OCI-LY7 (cell line): ENCODE data around the gene CYP11A1. TPM values are rescaled to one million over a fixed set of nuclear protein-coding genes. Genes with fewer than 3 reads are reported as not detected.

Experiments
- BruUV-seq: library from RNA; stranded (reverse); fragments of 400-500 nt; replicated peaks from 2 replicates; lab custom pipeline; 2021; lab: Mats Ljungman, UMichigan
- CTCF ChIA-PET: fragments of 300-600 bp; sonication (Branson Sonifier 250); formaldehyde crosslinking; loops from one replicate; lab custom pipeline; 2022; ENCODE audit warnings: antibody characterized with exemption; ENCODE audit not compliant: unreplicated experiment; lab: Charles Lee
- POLR2A ChIA-PET: fragments of 300-600 bp; sonication (Branson Sonifier 250); formaldehyde crosslinking; loops from one replicate; lab custom pipeline; 2022; ENCODE audit warnings: antibody characterized with exemption; lab: Charles Lee
- DNase-seq: peaks from one replicate; pipeline ENCODE4 v3.0.0-alpha.2; 2015; ENCODE audit warnings: low spot score
- H2AFZ ChIP-seq: fragments of 200-600 bp; sonication (generic), shearing (Covaris generic); 2 replicates; pipeline ENCODE4 v1.6.1; 2014; ENCODE audit warnings: mild to moderate bottlenecking, antibody characterized with exemption, low read length, moderate library complexity
- H3K27ac ChIP-seq: fragments of 200-600 bp; sonication (generic); 2 replicates; pipeline ENCODE4 v1.5.1; 2014; ENCODE audit warnings: mixed run types, low read depth, mild to moderate bottlenecking, moderate library complexity, low read length, inconsistent platforms; ENCODE audit not compliant: poor library complexity, severe bottlenecking
- H3K36me3 ChIP-seq: fragments of 200-600 bp; sonication (generic); 2 replicates; pipeline ENCODE4 v1.6.1; 2014; ENCODE audit warnings: mild to moderate bottlenecking, antibody characterized with exemption, low read length, moderate library complexity, mixed read lengths; ENCODE audit not compliant: insufficient read depth
- H3K4me1 ChIP-seq: fragments of 200-600 bp; sonication (generic); 2 replicates; pipeline ENCODE4 v1.5.1; 2014; ENCODE audit warnings: mild to moderate bottlenecking, low read length; ENCODE audit not compliant: insufficient read depth, poor library complexity, severe bottlenecking
- H3K4me2 ChIP-seq: fragments of 200-600 bp; sonication (generic); 2 replicates; pipeline ENCODE4 v1.6.1; 2014; ENCODE audit warnings: mild to moderate bottlenecking, low read length
- H3K4me3 ChIP-seq: fragments of 200-600 bp; sonication (generic); 2 replicates; pipeline ENCODE4 v1.5.1; 2014; ENCODE audit warnings: mild to moderate bottlenecking, low read depth, low read length; ENCODE audit not compliant: poor library complexity, severe bottlenecking
- H3K79me2 ChIP-seq: fragments of 200-600 bp; sonication (generic); 2 replicates; pipeline ENCODE4 v1.6.1; 2016; ENCODE audit warnings: low read depth, mild to moderate bottlenecking, low read length, moderate library complexity, mixed read lengths; ENCODE audit not compliant: insufficient read depth
- H3K9me2 ChIP-seq: fragments of 200-600 bp; sonication (generic); 2 replicates; pipeline ENCODE4 v1.6.1; 2016; ENCODE audit warnings: mild to moderate bottlenecking, low read length, mixed read lengths; ENCODE audit not compliant: insufficient read depth
- H3K9me3 ChIP-seq: fragments of 200-600 bp; sonication (generic); 2 replicates; pipeline ENCODE4 v1.6.1; 2014; ENCODE audit warnings: mild to moderate bottlenecking, mixed run types, low read length, mixed read lengths
- H4K20me1 ChIP-seq: fragments of 200-600 bp; sonication (generic); 2 replicates; pipeline ENCODE4 v1.6.1; 2014; ENCODE audit warnings: mild to moderate bottlenecking, antibody characterized with exemption, low read length, moderate library complexity, mixed read lengths; ENCODE audit not compliant: insufficient read depth
- EZH2phosphoT487 ChIP-seq: fragments of 200-600 bp; sonication (generic); IDR thresholded peaks from 2 replicates; pipeline ENCODE4 v1.6.1; 2018; ENCODE audit warnings: low read depth, borderline replicate concordance, mild to moderate bottlenecking, mixed run types, antibody characterized with exemption, low read length, moderate library complexity, mixed read lengths
- intact Hi-C: fragments of 100-400 bp; cut with micrococcal nuclease; formaldehyde crosslinking; loops from one replicate; pipeline ENCODE4 v1.10.0; 2022; ENCODE audit not compliant: unreplicated experiment
- total RNA-seq, 2 experiments: library from RNA; depleted of rRNA in 1 of 2; stranded (reverse); fragments of >200 nt in 1 of 2; shearing (Covaris generic) in 1 of 2; gene quantifications; 2 replicates each; pipeline ENCODE4 v1.2.3, GENCODE V29; 2014 to 2022
- TF ChIP-seq, protein P1 (sequence below): fragments of 200-600 bp; sonication (generic); conservative IDR thresholded peaks from 2 replicates; pipeline ENCODE4 v1.5.1; 2014; ENCODE audit warnings: mild to moderate bottlenecking, antibody characterized with exemption, low read length, moderate library complexity, mixed read lengths

The CYP11A1 gene
- total RNA-seq, 2 experiments from 2014 or later, result not detected

DNA sequence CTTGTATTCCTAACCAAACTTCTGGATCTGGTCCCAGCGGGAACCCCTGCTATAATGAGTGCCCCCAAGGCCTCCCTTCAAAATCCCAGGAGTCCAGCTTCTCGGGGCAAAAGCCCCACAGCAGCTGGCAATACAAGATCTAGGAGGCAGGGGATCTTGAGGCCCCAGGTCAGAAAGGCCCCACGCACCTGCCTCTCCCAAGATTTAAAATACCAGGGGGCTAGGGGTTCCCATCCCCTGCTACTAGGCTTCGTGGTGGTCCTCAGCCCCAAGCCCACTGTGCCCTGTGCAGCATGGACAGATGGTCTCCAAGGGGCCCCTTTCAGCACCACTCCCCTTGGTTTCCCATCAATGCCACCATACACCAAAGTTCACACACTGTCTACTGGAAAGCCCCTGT lies 15.8 kb upstream of the CYP11A1 start:
- H3K36me3 ChIP-seq, result no peaks in the 10 kb centered on the region
- no TSS peak for BruUV-seq
- peak overlapping the region; percentile 55 for H3K4me2 ChIP-seq
- TF ChIP-seq, protein P1, sequence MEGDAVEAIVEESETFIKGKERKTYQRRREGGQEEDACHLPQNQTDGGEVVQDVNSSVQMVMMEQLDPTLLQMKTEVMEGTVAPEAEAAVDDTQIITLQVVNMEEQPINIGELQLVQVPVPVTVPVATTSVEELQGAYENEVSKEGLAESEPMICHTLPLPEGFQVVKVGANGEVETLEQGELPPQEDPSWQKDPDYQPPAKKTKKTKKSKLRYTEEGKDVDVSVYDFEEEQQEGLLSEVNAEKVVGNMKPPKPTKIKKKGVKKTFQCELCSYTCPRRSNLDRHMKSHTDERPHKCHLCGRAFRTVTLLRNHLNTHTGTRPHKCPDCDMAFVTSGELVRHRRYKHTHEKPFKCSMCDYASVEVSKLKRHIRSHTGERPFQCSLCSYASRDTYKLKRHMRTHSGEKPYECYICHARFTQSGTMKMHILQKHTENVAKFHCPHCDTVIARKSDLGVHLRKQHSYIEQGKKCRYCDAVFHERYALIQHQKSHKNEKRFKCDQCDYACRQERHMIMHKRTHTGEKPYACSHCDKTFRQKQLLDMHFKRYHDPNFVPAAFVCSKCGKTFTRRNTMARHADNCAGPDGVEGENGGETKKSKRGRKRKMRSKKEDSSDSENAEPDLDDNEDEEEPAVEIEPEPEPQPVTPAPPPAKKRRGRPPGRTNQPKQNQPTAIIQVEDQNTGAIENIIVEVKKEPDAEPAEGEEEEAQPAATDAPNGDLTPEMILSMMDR, result no peak
- TF ChIP-seq EZH2phosphoT487, result no peak
- POLR2A ChIA-PET, result interaction anchor here (1.7 kb wide), 1 partner anchor 57 kb away, joined by 5 read pairs; no protein-coding TSS in a partner anchor
- no peak for DNase-seq
- H3K27ac ChIP-seq, result peak overlapping the region; percentile 50
- intact Hi-C loops, result no loop called here
- H3K79me2 ChIP-seq, result no peaks in the 10 kb centered on the region
- no peaks in the 10 kb centered on the region for H3K9me2 ChIP-seq
- H2AFZ ChIP-seq, result no peak overlapping the region
- H3K9me3 ChIP-seq, result no peaks in the 10 kb centered on the region
- CTCF ChIA-PET, result no interaction called here
- peaks cover 58% of the 10 kb centered on the region for H3K4me1 ChIP-seq
- H4K20me1 ChIP-seq, result no peaks in the 10 kb centered on the region
- no peak overlapping the region for H3K4me3 ChIP-seq

DNA sequence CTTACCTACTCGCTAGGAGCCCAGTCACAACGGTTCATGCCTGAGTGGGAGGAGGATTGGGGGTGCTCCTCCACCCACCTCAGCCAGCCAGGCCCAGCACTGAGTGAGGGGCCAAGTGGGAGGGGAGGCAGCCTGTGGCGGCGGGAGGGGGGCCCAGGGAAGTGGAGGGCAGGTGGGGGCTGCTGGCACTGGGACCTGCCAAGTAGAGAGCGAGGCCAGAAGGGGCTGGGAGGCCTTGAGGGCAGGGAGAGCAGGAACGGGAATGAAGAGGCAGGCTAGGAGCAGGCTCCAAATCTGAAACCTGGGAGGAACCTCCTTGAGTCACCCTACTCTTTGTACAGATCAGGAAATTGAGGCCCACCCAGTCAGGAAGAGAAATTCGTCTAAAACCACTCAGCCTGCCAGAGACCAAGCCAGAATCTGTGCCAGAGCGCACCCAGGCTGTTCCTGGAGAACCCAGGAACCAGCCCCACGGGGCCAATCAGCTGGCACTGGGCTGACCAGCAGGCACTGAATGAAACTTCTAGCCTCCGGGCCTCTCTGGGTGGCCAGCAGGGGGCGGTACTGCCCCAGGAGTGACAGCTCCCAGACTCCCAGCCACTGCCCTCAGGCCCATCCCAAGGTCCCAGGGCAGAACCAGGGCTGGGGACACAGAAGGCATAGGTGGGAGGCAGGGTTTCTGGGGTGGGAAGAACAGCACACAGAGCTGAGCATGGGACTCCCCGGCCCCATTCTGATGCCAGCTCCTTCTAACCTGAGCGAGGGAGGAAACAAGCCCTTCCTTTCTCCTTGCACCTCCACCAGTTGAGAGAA lies 14.8 kb upstream of the CYP11A1 start:
- DNase-seq, result peak; percentile 77
- ChIA-PET CTCF (interaction anchor here (0.6 kb wide), 1 partner anchor 259 kb away, joined by 3 read pairs; no protein-coding TSS in a partner anchor), POLR2A (interaction anchor here (0.7 kb wide), 1 partner anchor 51 kb away, joined by 3 read pairs; no protein-coding TSS in a partner anchor)
- no peaks in the 10 kb centered on the region for H3K9me2 ChIP-seq
- no peaks in the 10 kb centered on the region for H4K20me1 ChIP-seq
- H2AFZ ChIP-seq, result no peak overlapping the region
- no peak overlapping the region for H3K4me3 ChIP-seq
- H3K27ac ChIP-seq, result no peak overlapping the region
- H3K9me3 ChIP-seq, result no peaks in the 10 kb centered on the region
- H3K79me2 ChIP-seq, result no peaks in the 10 kb centered on the region
- no TSS peak for BruUV-seq
- intact Hi-C loops, result loop anchor here (1.0 kb wide), 3 partner anchors 21 to 108 kb away; no protein-coding TSS in a partner anchor
- no peaks in the 10 kb centered on the region for H3K36me3 ChIP-seq
- H3K4me2 ChIP-seq, result peak overlapping the region; percentile 55; the same call in 1 of the 2 replicates
- H3K4me1 ChIP-seq, result peaks cover 52% of the 10 kb centered on the region
- TF ChIP-seq, protein P1, result peak; percentile 99
- no peak for TF ChIP-seq EZH2phosphoT487

DNA sequence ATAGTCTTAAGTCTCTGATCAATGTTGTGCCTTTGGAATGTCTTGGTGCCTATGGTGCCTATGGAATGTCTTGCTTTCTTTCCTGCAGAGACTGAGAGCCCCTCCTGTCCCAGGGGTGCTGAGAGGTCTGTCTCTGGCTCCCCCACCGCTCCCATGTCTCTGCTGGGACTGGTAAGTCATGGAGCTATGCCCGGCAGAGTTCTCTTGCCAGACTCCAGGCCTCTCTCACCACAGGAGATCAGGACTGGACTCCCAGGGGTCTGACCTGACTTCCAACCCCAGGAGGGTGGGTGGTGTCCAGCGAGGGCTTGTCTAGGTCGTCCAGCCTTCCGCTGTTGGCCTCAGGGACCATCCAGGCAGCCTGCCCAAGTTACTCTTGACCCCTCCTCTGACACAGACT lies 14.0 kb upstream of the CYP11A1 start:
- no peak overlapping the region for H3K4me2 ChIP-seq
- TF ChIP-seq EZH2phosphoT487, result no peak
- TF ChIP-seq, protein P1, result no peak
- POLR2A ChIA-PET, result no interaction called here
- intact Hi-C loops, result no loop called here
- H3K4me3 ChIP-seq, result no peak overlapping the region
- DNase-seq, result no peak
- H3K36me3 ChIP-seq, result no peaks in the 10 kb centered on the region
- H3K79me2 ChIP-seq, result no peaks in the 10 kb centered on the region
- no peaks in the 10 kb centered on the region for H3K9me3 ChIP-seq
- BruUV-seq, result no TSS peak
- H3K9me2 ChIP-seq, result no peaks in the 10 kb centered on the region
- H4K20me1 ChIP-seq, result no peaks in the 10 kb centered on the region
- H2AFZ ChIP-seq, result no peak overlapping the region
- peaks cover 46% of the 10 kb centered on the region for H3K4me1 ChIP-seq
- CTCF ChIA-PET, result no interaction called here
- no peak overlapping the region for H3K27ac ChIP-seq
